ENCODE data around the gene MAP1LC3A.

The MAP1LC3A gene

GRCh38 chr20:34540596-34541263 is 17.8 kb upstream of the MAP1LC3A start:
- Histone ChIP-seq H3K9me3 (ENCODE audit: control insufficient read depth in 1 of 2, low read length in 2 of 2) (no peaks in the 10 kb centered on the region), H3K4me3 (ENCODE audit: low read depth in 1 of 2, low read length in 2 of 2) (no peak overlapping the region), H3K27me3 (ENCODE audit: low read depth, low read length) (no peaks in the 10 kb centered on the region), H3K4me1 (ENCODE audit: control insufficient read depth in 1 of 2, insufficient read depth in 2 of 2, low read length in 2 of 2) (no peaks in the 10 kb centered on the region), H3K27ac (ENCODE audit: low read length) (no peak overlapping the region), H3K36me3 (ENCODE audit: control insufficient read depth in 1 of 2, insufficient read depth in 2 of 2, low read length in 2 of 2) (peaks cover 28 to 53% of the 10 kb centered on the region in 2 donors)

GRCh38 chr20:34541264-34541901 is 17.1 kb upstream of the MAP1LC3A start:
- Histone ChIP-seq H3K27ac (ENCODE audit: low read length) (no peak overlapping the region), H3K27me3 (ENCODE audit: low read depth, low read length) (no peaks in the 10 kb centered on the region), H3K4me3 (ENCODE audit: low read depth in 1 of 2, low read length in 2 of 2) (no peak overlapping the region), H3K9me3 (ENCODE audit: control insufficient read depth in 1 of 2, low read length in 2 of 2) (no peaks in the 10 kb centered on the region), H3K4me1 (ENCODE audit: control insufficient read depth in 1 of 2, insufficient read depth in 2 of 2, low read length in 2 of 2) (no peaks in the 10 kb centered on the region), H3K36me3 (ENCODE audit: control insufficient read depth in 1 of 2, insufficient read depth in 2 of 2, low read length in 2 of 2) (peaks cover 22 to 47% of the 10 kb centered on the region in 2 donors)

DNA sequence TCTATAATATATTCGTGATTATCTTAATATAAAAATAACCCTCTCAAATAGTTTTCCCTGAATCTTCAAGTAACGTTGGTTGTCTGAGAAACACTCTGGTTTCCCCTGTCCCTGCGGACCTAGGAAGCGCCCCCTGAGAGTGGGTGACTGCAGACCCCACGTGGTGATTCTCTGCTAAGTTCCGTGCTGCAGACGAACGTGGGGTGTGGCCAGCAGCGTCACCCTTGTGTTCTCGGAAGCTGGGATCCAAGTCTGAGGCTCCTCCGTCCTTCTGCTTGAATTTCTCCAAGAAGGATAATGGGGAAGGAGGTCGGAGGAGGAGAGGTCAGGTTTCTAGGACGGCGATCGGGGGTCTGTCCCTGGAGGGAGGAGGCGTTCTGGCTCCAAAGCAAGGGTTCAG is 16.6 kb upstream of the MAP1LC3A start:
- Histone ChIP-seq H3K4me3 (ENCODE audit: low read depth in 1 of 2, low read length in 2 of 2) (no peak overlapping the region), H3K4me1 (ENCODE audit: control insufficient read depth in 1 of 2, insufficient read depth in 2 of 2, low read length in 2 of 2) (no peaks in the 10 kb centered on the region), H3K36me3 (ENCODE audit: control insufficient read depth in 1 of 2, insufficient read depth in 2 of 2, low read length in 2 of 2) (peaks cover 19 to 44% of the 10 kb centered on the region in 2 donors), H3K27ac (ENCODE audit: low read length) (no peak overlapping the region), H3K9me3 (ENCODE audit: control insufficient read depth in 1 of 2, low read length in 2 of 2) (no peaks in the 10 kb centered on the region), H3K27me3 (ENCODE audit: low read depth, low read length) (no peaks in the 10 kb centered on the region)

- Histone ChIP-seq H3K27me3 (ENCODE audit: low read depth, low read length) (no peaks in the 10 kb centered on the region), H3K27ac (ENCODE audit: low read length) (no peak overlapping the region), H3K36me3 (ENCODE audit: control insufficient read depth in 1 of 2, insufficient read depth in 2 of 2, low read length in 2 of 2) (peaks cover 14 to 38% of the 10 kb centered on the region in 2 donors), H3K9me3 (ENCODE audit: control insufficient read depth in 1 of 2, low read length in 2 of 2) (no peaks in the 10 kb centered on the region), H3K4me3 (ENCODE audit: low read depth in 1 of 2, low read length in 2 of 2) (no peak overlapping the region), H3K4me1 (ENCODE audit: control insufficient read depth in 1 of 2, insufficient read depth in 2 of 2, low read length in 2 of 2) (no peaks in the 10 kb centered on the region)
Observed at GRCh38 chr20:34542439-34542838, 16.1 kb upstream of the MAP1LC3A start.

DNA sequence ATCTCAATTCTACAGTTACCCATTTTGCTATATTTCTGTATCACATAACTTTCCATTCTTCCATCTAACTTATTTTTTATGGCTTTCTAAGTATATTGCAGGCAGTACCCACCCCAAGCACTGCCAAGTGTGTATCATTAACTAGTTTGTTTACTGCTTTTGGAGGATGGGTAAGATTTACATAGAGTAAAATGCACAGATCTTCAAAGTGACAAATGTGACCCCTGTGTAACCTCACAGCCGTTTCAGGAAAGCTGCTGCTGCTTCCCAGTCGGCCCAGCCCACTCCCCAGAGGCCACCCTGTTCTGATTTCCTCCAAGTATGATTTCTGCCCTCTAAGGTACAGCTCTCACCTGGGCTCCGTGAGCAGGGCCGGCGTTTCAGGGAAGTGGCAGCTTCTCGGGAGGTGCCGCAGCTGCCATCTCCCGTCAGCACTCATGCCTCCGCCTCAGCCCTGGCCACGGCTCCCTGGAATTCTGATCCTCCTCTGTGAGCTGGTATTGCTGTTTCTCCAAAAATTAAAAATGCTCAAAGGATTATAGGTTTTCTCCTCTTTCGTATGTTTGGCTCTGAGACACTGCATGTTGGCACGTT is 15.0 kb upstream of the MAP1LC3A start:
- H3K9me3 ChIP-seq (ENCODE audit: control insufficient read depth in 1 of 2, low read length in 2 of 2) = no peaks in the 10 kb centered on the region
- H3K27me3 ChIP-seq (ENCODE audit: low read depth, low read length) = no peaks in the 10 kb centered on the region
- H3K27ac ChIP-seq (ENCODE audit: low read length) = no peak overlapping the region
- peaks cover 9 to 34% of the 10 kb centered on the region in 2 donors for H3K36me3 ChIP-seq (ENCODE audit: control insufficient read depth in 1 of 2, insufficient read depth in 2 of 2, low read length in 2 of 2)
- no peaks in the 10 kb centered on the region for H3K4me1 ChIP-seq (ENCODE audit: control insufficient read depth in 1 of 2, insufficient read depth in 2 of 2, low read length in 2 of 2)
- no peak overlapping the region for H3K4me3 ChIP-seq (ENCODE audit: low read depth in 1 of 2, low read length in 2 of 2)

DNA sequence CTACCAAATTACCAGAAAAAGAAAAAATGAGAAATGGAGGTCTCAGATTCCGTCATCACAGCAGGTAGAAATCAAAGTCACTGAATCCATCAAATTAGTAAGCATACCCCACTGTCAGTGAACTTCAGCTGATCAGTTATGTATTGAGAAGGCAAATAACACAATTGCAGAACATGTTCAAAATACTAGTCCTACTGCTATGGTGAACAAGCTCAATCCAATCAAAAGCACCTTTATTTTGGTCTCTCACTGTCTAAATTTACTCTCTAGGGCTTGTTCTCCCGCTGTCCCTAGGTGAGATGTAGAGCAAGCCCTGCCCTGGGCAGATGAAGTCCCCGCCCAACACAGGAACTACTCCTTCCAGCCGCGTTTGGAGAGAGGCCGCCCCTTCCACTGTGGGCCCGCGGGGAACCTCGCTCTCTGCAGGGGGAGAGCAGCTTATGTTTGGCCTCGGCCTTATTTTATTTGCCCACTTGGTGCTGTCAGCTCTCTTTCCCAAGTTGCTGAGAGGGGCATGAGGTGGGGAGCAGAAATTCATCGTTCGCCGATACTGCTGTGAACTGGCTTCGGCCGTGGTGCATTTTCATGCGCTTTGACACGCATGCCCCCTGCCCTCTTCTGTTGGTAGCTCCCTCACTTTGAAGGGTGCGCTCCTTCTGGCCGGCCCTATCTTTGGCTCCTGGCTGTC is 14.3 kb upstream of the MAP1LC3A start:
- Histone ChIP-seq H3K9me3 (ENCODE audit: control insufficient read depth in 1 of 2, low read length in 2 of 2) (no peaks in the 10 kb centered on the region), H3K27ac (ENCODE audit: low read length) (no peak overlapping the region), H3K4me3 (ENCODE audit: low read depth in 1 of 2, low read length in 2 of 2) (peak overlapping the region in 1 of 2 donors; percentile 7), H3K36me3 (ENCODE audit: control insufficient read depth in 1 of 2, insufficient read depth in 2 of 2, low read length in 2 of 2) (peaks cover 9 to 29% of the 10 kb centered on the region in 2 donors), H3K27me3 (ENCODE audit: low read depth, low read length) (no peaks in the 10 kb centered on the region), H3K4me1 (ENCODE audit: control insufficient read depth in 1 of 2, insufficient read depth in 2 of 2, low read length in 2 of 2) (no peaks in the 10 kb centered on the region)

DNA sequence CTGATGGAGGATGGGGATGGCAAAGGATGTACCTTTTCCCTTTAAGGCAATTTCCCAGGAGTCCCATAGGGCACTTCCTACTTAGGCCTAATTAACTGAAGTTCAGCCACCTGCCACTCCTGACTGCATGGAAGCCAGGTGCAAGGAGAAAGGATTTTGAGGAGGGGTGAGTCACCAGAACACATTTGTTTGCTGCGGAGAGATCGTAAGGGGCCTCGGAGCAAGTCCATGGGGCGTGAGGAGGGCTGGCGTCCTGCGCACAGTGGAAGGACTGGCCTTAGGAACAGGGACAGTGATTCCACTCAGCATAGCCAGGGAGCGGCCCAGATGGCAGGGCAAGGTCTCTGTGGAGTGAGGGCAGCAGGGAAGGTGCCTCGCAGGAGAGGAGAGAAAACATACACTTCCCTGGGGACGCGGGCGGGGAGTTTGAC is 11.8 kb upstream of the MAP1LC3A start:
- Histone ChIP-seq H3K9me3 (ENCODE audit: control insufficient read depth in 1 of 2, low read length in 2 of 2) (no peaks in the 10 kb centered on the region), H3K36me3 (ENCODE audit: control insufficient read depth in 1 of 2, insufficient read depth in 2 of 2, low read length in 2 of 2) (peaks cover 0 to 3% of the 10 kb centered on the region in 2 donors), H3K4me3 (ENCODE audit: low read depth in 1 of 2, low read length in 2 of 2) (peak overlapping the region in 1 of 2 donors; percentile 42), H3K4me1 (ENCODE audit: control insufficient read depth in 1 of 2, insufficient read depth in 2 of 2, low read length in 2 of 2) (no peaks in the 10 kb centered on the region), H3K27ac (ENCODE audit: low read length) (peak overlapping the region; percentile 23), H3K27me3 (ENCODE audit: low read depth, low read length) (no peaks in the 10 kb centered on the region)

DNA sequence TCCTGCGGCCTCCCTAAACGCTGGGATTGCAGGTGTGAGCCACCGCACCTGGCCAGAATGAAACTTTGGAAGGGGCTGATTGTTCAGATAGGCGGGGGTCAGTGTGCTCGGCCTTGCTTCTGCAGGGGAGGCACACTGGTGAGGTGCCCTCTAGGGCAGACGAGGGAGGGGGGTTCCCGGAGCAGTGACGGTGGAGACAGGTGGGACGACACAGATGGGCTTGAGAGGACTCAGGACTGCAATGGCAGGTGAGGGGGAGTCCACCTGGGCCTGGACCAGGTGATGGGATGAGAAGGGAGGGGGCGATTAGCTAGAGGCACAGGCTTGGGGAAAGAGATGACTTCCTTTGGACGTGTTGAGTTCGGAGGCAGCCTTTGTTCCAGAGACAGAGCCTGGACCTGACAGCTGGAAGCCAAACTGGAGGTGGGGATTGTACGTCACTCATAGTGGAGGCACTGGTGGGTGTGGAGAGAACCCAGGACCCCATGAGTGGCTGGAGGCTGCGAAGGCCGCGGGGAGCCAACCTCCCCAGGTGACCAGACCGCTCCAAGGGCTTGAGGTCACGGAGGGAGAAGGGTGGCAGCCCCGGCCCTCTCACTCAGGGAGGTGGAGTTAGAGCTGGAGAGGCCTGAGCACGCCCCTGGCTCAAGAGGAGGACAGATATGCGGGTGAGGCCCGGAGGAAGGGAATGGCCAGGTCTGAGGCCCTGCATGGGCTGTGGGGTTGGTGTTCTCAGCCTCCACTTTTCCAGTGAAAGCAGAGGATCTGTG is 10.5 kb upstream of the MAP1LC3A start:
- H3K9me3 ChIP-seq (ENCODE audit: control insufficient read depth in 1 of 2, low read length in 2 of 2) = no peaks in the 10 kb centered on the region
- no peaks in the 10 kb centered on the region for H3K4me1 ChIP-seq (ENCODE audit: control insufficient read depth in 1 of 2, insufficient read depth in 2 of 2, low read length in 2 of 2)
- no peak overlapping the region for H3K4me3 ChIP-seq (ENCODE audit: low read depth in 1 of 2, low read length in 2 of 2)
- H3K27me3 ChIP-seq (ENCODE audit: low read depth, low read length) = no peaks in the 10 kb centered on the region
- H3K27ac ChIP-seq (ENCODE audit: low read length) = no peak overlapping the region
- no peaks in the 10 kb centered on the region for H3K36me3 ChIP-seq (ENCODE audit: control insufficient read depth in 1 of 2, insufficient read depth in 2 of 2, low read length in 2 of 2)

- Histone ChIP-seq H3K9me3 (ENCODE audit: control insufficient read depth in 1 of 2, low read length in 2 of 2) (no peaks in the 10 kb centered on the region), H3K27me3 (ENCODE audit: low read depth, low read length) (no peaks in the 10 kb centered on the region), H3K36me3 (ENCODE audit: control insufficient read depth in 1 of 2, insufficient read depth in 2 of 2, low read length in 2 of 2) (no peaks in the 10 kb centered on the region), H3K27ac (ENCODE audit: low read length) (no peak overlapping the region), H3K4me3 (ENCODE audit: low read depth in 1 of 2, low read length in 2 of 2) (no peak overlapping the region), H3K4me1 (ENCODE audit: control insufficient read depth in 1 of 2, insufficient read depth in 2 of 2, low read length in 2 of 2) (no peaks in the 10 kb centered on the region)
Observed at GRCh38 chr20:34549291-34549928, 9.1 kb upstream of the MAP1LC3A start.

DNA sequence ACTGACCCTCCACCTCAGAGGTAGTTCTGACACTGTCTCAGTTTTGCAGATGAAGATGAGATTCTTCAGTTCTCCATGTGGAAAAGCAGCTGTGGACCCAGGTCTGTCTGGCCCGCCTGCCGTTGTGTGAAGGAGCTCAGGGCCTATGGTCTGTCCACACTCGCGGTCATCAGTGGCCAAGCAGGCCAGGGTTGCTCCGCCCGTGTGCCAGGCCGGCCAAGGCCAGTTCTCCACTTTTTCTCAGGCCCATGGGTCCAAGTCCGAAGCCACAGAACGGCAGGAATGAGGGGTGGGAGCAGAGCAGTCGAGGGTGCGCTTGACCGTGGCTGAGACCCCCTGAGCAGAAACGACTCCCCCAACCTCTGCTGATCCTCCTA is 8.6 kb upstream of the MAP1LC3A start:
- no peaks in the 10 kb centered on the region for H3K9me3 ChIP-seq (ENCODE audit: control insufficient read depth in 1 of 2, low read length in 2 of 2)
- H3K27ac ChIP-seq (ENCODE audit: low read length) = no peak overlapping the region
- H3K4me3 ChIP-seq (ENCODE audit: low read depth in 1 of 2, low read length in 2 of 2) = no peak overlapping the region

More for the DNA sequence above, 8.6 kb upstream of the MAP1LC3A start:
- Histone ChIP-seq H3K4me1 (ENCODE audit: control insufficient read depth in 1 of 2, insufficient read depth in 2 of 2, low read length in 2 of 2) (no peaks in the 10 kb centered on the region), H3K27me3 (ENCODE audit: low read depth, low read length) (no peaks in the 10 kb centered on the region), H3K36me3 (ENCODE audit: control insufficient read depth in 1 of 2, insufficient read depth in 2 of 2, low read length in 2 of 2) (no peaks in the 10 kb centered on the region)
